ENCODE data around the gene TCFL5.
"Not testable (repeated sequence)": the region's sequence is repeated elsewhere in the genome, so short reads cannot be mapped to it uniquely, and the experiment has no call there.

Gene TCFL5

DNA sequence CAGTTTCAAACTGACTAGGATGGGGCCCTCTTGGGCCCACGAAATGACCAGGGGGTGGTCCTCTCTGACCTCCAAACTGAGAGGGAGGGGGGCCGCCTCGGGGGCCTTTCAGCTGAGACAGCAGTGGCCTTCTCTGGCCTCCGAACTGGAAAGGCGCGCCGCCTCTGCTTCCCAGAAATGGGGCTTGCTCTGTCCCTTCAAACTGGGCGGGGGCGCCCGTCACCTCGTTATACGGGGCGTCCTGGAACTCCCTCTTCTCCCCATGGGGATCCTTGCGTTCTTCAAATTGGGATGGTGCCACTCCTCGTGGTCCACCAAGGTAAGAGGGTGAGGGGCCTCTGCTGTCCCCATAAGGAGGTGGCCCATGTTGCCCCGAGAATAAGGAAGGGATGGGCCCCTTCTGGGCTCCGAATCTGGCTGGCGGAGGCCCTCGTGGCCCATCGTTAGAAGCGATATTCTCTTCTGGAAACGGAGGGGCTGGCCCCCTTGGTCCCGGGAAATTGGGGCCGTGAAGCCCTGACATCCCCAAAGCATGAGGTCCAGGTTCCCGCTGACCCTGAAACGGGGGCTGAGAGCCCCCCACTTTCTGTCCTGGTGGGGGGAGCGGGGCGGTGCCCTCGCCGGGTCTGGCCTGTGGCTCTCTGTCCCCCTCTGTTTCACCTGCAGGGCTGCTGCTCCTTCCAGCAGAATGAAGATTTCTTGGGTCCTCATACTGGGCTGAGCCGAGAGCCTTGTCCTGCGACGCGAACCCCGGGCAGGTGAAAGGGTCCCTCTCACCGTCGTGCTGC, 18.7 kb upstream of the TCFL5 start:
- no peak for DNase-seq (ENCODE audit: low read depth)

DNA sequence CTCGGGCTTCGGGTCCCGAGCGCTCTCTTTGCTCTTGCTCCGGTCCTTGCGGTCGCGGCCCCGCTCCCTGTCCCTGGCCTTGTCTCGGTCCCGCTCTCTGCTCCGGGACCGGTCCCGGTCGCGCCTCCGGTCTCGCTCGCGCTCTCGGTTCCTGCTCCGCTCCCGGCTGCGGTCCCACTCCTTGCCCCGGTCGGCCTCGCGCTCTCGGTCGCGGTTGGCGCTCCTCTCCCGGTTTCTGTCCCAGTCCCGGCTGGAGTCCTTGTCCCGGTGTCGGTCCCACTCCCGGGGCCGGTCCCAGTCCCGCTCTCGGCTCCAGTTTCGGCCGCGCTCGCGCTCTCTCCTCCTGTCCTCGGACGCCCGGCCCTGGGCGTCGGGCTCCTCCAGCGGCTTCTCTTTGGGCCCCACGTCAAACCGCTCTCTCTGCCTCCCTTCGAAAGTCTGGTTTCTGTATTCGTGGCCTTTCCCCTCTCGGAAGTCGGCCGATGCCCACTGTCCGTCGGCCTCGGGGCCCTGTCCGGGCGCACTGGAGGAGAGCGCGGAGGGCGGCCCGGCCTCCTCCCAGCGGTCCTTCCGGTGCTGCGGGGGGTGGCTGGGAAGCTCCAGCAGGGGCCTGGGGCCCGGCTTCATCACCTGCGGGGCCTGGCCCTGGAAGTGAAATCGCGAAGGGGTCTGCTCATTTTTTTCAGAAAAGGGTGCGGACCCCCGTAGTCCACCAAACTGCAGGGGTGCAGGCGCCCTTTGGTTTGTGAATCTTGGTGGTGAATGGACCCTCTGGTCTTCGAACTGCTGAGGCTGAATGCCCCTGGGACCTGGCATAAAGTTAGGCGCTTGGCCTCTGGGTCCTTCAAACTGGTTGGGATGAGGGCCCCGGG, 17.9 kb upstream of the TCFL5 start:
- DNase-seq (ENCODE audit: low read depth), result no peak

DNA sequence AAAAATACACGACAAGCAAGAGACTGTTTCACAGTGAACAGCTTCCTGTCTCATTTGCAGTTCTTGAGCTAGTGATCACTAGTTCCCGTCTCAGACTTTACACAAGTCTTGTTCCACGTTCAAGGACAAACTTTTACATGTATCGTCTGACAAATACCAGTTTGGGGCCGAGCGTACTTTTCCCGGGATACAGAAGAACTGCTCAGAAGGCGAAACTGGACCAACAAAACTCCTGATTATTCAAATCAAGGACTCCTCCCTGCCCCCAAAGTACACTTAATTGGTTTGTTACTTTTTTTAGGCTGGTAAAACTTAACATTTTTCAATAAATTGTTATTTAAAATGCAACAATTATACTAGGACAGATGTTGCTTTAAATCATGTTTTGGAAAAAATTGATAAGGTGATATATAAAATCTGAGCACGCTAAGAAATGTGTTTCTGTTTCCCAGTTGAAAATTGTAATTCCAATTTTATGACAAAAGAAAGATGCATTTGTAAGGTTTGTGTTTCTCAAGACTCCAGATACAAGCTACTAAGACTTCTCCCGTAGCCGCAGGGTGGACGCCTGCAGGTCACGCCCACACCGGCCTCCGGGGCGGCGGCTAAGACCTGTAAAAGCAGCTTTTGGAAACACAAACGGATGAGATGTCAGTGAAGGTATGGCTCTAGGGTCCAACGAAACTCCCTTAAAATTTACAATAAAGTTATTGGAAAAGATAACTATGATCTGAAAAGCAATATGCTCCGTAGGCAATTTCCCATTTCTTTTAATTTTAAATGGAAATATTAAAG, 16.8 kb upstream of the TCFL5 start:
- DNase-seq (ENCODE audit: low read depth), result no peak

DNA sequence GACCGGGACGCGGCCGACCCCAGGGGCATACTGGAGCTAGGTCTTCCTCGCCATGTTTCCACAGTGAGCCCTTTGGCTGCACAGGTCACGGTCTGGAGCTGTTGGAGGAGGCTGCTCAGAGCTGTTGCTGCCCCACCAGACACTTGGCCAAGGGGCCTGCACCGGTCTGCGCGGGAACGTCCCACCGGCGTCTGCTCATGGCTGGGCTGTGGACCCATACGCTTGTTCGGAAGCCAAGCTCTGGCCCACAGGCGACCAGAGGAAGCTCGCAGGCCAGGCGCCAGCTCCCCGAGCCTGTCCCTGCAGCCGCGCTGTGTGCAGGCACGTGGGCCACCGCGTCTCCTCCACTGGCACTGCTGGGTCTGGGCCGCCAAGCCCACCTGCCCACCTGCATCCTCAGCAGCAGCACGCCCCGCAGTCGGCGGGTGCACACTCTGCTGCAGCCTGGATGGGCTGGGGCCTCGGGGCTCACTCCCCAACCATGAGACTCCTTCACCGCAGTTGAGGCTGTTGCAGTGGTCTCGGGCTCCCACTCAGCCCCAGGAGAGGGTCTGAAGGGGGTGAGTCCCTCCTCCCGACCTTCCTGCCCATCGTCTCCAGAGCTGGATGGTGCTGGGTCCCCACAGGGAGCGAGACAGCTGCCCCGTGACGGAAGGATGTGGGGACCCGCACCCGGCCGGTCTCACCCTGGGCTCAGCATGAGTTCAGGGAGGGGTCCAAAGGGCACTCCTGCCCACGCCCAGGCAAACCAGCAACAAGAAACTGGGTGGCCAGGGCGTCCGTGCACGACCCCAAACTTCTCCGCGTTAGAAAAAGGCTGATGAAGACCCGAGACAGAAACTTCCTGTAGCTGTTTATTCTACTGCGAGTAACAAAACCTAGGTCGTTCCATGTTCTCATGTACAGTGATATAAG, 15.5 kb upstream of the TCFL5 start:
- no peak for DNase-seq (ENCODE audit: low read depth)

DNA sequence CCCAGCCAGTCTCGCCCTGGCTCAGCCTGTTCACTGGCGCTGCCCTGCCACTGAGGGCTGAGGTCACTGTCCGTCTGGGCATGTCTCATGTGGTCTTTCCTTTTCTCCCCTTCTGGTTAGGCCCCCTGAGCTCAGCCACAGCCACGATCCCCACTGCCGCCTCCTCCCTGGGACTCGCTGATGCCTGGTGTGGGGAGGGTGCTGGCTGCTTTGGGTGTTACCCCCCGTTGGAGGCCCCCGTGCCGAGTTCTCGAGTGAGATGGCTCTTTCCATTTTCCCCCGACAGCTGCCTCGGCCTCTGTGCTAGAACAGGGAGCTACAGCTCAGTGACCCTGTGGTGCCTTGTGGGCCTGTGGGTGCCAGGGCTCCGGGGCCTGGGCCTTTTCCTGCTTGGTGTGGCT, 14.9 kb upstream of the TCFL5 start:
- no peak for DNase-seq (ENCODE audit: low read depth)

DNA sequence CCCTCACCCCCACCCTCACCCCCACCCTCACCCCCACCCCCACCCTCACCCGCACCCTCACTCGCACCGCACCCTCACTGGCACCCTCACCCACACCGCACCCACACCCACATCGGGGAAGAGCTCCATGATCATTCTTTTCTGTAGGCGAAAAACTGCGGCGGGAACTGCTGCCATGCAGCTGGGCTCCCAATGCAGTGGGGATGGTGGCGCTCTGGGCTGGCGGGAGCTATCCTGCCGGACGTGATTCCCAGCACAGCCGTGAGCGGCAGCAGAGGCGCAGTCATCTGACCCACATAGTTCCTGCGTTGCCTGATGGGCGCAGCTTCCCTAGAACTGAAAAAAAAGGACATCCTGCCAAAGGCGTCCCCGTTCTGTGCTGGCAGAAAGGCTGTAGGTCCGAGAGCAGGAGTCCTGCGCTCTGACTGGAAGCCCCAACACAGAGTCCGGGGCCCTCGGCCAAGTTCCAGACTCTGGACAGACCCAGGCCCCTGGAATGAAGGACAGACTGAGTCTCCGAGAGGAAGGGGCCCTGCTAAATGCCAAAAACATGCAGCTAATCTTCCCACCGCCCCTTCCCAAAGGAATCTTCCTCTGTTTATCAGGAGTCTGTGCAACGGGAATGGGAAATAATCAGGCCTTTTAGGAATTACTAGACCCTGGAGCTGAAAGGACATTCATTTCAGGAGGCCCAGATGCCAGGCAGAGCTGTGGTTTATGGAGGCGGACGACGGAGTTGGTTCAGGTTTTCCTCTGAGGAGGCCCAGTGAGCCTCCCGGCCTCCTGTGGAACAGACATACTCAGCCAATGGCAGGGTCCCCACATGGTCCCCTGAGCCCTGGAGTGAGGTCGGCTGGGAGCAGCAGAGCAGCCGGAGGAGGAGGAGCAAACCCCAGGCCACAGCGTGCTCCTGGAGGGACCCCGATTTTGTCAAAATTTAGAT, 14.1 kb upstream of the TCFL5 start:
- no peak for DNase-seq (ENCODE audit: low read depth)

DNA sequence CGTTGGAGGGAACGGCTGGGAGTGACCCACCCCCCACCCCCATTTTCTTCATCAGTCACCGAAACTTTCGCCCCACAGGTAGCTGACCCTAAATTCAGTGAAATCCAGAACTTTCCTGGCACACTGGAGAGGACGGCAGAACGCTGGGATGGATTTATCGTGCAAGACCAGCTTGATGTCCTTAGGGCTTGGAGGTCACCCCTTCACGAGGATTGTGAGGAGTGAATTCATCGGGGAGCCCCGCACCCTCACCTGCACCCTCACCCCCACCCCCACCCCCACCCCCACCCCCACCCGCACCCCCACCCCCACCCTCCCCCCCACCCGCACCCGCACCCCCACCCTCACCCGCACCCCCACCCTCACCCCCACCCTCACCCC, 13.3 kb upstream of the TCFL5 start:
- no peak for DNase-seq (ENCODE audit: low read depth)

DNA sequence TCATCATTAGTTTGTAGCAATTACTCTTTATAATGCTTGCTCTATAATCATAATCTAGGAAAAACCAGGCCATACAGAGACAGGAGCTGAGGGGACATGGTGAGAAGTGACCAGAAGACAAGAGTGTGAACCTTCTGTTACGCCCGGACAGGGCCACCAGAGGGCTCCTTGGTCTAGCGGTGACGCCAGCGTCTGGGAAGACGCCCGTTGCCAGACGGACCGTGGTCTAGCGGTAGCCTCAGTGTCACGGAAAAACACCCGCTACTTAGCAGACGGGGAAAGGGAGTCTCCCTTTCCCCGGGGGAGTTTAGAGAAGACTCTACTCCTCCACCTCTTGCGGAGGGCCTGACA, 12.0 kb upstream of the TCFL5 start:
- DNase-seq (ENCODE audit: low read depth), result not testable (repeated sequence)

DNA sequence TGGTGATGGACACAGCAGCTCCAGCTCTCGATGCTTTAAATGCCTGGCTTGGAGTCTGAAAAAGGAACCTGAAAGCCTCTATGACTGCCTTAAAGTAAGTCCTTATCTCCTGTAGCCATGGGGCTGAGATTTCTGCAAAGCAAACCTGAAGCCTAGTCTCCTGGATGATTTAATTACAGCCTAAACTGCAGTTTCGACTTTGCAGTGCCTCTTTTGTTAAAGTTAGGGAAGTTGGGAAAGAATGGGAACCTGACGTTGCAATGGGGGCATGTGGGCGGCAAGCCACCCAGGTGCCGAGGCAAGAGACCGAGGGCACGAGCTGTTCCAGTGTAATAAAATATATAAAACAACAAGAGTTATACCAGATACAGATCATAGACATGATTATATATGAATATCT, 11.7 kb upstream of the TCFL5 start:
- no peak for DNase-seq (ENCODE audit: low read depth)

DNA sequence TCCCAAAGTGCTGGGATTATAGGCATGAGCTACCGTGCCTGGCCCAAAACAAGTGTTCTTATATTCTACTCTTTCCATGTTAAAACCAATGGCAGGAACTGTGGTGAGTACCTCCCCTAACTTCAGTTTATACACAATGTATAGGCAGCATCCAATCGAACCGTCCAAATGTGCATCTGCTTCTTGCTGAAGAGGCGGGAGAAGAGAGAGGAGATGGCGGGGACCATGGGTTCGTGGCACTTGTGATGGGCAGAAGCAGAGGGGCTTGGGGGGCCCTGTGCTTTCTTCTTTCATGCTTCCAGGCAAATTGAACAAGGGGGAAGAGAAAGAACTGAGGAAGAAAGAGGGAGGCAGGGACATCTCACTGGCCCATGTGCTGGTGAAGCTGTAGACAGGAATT, 11.2 kb upstream of the TCFL5 start:
- no peak for DNase-seq (ENCODE audit: low read depth)

DNA sequence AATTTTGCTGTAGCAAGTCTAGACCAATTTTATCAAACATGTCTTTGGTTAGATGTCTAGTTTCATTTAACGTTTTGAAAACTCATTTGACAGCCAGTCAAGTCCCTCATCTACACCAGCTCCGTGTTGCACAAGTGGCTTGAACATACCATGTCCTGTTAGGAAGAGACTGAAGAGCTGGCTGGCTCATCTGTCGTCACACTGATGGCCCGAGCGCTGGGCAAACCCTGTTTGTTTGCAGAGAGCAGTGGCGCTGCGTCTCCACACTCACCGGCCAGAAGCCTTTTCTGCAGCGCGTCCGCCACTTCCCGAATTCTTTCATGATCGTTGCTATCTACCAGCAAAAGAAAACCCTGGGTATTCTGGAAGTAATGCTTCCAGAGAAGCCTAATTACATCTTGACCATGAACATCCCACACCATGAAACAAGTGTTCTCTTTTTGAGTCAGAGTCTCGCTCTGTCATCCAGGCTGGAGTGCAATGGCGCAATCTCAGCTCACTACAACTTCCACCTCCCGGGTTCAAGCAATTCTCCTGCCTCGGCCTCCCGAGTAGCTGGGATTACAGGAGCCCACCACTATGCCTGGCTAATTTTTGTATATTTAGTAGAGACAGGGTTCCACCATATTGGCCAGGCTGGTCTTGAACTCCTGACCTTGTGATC, 10.7 kb upstream of the TCFL5 start:
- DNase-seq (ENCODE audit: low read depth), result no peak

DNA sequence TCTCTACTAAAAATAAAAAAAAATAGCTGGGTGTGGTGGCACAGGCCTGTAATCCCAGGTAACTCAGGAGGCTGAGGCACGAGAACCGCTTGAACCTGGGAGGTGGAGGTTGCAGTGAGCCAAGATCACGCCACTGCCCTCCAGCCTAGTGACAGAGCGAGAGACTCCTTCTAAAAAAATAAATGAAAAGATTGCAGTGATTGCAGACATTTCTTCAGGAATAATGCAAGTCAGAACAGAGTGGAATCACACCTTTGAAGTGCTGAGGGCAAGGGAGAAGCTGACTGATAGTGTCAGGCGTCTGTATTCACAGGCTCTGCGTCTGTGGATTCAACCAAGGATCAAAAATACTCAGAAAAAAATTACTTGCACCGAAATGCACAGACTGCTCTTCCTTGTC, 2.6 kb upstream of the TCFL5 start:
- no peak for DNase-seq (ENCODE audit: low read depth)

DNA sequence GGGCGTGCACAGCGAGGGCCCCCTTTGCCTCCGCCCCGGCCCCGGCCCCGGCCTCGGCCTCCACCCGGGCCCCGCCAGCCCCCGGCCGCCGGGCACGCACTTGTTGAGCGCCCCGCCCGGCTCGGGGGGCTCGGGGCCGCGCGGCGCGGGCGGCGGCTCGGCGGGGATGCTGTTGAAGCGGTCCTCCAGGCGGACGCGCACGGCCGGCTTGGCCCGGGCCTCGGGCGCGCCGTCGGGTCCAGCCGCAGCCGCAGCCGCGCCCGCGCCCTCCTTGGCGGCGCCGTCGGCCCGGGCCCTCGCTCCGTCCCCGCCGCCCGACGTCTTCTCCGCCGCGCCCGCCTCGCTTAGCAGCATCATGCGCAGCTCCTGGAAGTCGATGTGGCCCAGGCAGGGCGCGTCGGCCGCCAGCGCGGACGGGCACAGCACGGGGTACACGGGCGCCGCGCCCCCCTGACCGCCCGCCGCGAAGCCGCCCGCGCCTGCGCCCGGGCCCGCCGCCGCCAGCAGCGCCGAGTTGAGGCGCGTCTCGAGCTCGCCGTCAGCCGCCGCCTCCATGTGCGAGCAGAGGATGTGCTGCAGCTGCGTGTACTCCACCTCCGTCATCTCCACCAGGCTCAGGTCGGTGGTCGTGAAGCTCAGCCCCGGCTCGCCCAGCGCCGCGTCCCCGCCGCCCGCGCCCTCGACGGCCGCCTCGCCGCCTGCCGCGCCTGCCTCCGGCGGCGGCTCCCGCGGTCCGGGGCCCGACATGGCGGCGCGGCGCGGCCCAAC, 514 bp downstream of the TCFL5 start:
- DNase-seq (ENCODE audit: low read depth), result no peak

DNA sequence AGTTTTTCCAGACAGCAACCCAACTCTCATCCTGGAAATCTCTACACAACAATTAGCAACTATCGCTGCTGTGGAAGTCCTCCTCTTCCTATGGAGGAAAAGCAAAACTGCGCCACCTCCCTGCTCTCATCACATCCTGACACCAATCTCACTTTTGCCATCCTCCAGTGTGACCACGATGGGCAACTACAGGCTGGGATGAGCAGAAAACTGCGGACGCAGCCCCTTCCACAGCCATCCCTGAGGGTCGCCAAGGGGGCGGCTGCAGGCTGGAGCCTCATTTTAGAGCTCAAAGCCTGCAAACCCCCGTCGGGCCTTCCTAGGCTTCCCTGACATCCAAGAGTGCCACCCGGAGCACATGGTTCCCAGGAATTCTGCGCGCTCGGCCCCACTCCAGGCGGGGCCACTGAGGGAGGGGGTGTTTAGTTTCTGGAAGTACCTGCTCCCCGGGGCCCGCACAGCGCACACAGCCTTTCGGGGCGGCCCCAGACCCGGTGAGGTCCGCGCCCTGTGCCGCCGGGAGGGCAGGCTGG, 1.2 kb downstream of the TCFL5 start:
- no peak for DNase-seq (ENCODE audit: low read depth)

DNA sequence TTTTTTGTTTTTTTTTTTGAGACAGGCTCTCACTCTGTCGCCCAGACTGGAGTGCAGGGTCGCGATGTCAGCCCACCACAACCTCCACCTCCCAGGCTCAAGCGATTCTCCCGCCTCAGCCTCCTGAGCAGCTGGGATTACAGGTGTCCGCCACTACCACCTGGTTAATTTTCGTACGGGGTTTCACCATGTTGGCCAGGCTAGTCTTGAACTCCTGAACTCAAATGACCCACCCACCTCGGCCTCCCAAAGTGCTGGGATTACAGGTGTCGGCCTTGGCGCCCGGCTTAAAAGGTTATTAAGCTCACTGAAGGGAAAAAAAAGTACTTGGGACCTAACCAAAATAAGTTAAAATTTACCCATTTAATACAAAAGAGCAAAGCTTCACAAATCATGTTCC, 1.9 kb downstream of the TCFL5 start:
- DNase-seq (ENCODE audit: low read depth), result no peak

DNA sequence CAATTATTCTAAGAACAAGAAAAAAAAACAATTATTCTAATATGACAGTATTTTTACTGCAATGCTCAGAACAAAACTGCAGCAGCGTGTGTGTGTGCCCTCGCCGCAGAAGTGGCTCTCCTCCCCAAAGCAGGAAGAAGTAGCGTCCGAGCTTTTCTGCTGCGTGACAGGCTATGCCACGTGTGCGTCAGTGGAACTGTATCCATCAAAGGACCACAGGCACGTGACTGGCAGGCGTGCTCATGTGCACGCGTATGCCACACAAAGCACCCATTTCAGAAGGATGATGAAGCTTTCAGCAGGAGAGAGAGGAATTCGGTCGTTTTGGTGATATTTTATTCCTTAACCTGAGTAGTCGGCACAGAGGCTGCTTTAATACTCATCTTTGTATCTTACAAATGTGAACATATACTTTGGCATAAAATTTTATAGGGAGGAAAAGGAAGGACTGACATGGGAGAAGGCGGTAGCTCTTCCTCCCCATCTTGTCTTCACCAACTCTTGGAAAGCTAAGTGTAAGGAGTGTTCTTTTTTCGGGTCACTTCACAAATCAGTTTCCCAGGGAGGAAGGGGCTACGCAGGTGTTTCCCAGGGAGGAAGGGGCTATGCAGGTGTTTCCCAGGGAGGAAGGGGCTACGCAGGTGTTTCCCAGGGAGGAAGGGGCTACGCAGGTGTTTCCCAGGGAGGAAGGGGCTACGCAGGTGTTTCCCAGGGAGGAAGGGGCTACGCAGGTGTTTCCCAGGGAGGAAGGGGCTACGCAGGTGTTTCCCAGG, 3.4 kb downstream of the TCFL5 start:
- no peak for DNase-seq (ENCODE audit: low read depth)

DNA sequence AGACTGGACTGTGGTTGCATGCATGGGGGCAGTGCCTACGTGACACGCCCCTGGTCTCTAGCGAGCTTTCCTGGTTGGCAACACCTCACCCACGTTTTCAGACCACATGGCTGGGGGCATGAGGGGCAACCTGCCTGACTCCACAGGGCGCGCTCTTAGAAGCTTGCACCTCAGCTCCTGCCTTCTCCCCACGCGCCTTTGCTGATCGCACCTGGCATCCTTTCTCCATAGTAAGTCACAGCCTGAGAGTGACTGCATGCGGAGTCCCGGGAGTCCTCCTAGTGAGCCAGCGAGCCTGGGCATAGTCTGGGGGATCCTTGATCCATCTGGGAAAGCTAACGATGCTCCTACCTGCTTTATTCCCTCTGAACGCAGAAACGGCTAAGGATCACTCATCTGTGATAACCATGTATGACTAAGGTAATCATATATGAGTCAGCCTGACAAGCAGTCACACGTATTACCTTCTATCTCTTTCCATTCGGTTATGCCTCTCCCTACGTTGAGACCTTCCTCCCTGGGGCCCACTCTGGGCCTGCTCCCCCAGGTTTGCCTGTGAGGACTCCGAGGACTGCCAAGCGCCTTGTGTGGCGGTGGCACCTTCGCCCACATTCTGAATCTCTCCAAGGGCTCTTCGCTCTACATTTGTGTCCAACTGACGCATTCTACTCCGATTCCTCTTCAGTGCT, 4.5 kb downstream of the TCFL5 start:
- DNase-seq (ENCODE audit: low read depth), result no peak

DNA sequence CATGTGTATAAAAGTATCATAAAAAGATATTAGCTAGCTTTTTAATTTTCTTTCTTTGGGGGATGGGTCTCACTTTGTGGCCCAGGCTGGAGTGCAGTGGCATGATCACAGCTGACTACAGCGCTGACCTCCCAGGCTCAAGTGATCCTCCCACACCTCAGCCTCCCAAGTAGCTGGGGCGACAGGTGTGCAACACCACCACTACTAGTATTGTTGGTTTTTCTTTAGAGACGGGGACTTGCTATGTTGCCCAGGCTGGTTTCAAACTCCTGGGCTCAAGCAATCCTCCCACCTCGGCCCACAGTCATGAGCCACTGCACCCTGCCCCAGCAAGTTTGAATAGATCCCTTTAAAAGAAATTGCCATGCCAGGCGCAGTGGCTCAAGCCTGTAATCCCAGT, 6.5 kb downstream of the TCFL5 start:
- DNase-seq (ENCODE audit: low read depth), result no peak

Data from stimulated activated CD8-positive, alpha-beta memory T cell treated with anti-CD3 and anti-CD28 coated beads, Interleukin-12 subunit alpha, Interleukin-12 subunit beta, amount 100 ng/mL, for 1 hour (primary cell).